ENCODE results near the gene ATP13A2. TPM values are rescaled to one million over a fixed set of nuclear protein-coding genes. Genes with fewer than 3 reads are reported as not detected.

ATP13A2 gene
- total RNA-seq, 1 experiment from 2014 or later = 50.9 TPM

- peaks cover 26% of the 10 kb centered on the region for H3K4me1 ChIP-seq (ENCODE audit: insufficient read depth, low read length, poor library complexity, severe bottlenecking)
- no peak for TF ChIP-seq EZH2 (IDR thresholded peaks at IDR 0.05; ENCODE audit: borderline replicate concordance, low read depth, low read length, poor library complexity, severe bottlenecking)
- TF ChIP-seq CTCF (conservative IDR thresholded peaks at IDR 0.05; ENCODE audit: low read depth, low read length) = no peak
- peak; percentile 50 for DNase-seq (ENCODE audit: low spot score)
- H3K4me3 ChIP-seq (ENCODE audit: low read depth, low read length, poor library complexity, severe bottlenecking) = no peak overlapping the region
- intact Hi-C loops (cut with micrococcal nuclease; ENCODE audit: unreplicated experiment) = no loop called here
- H3K36me3 ChIP-seq (ENCODE audit: insufficient read depth, low read length, poor library complexity, severe bottlenecking) = peaks cover 43% of the 10 kb centered on the region
- no peaks in the 10 kb centered on the region for H3K9me3 ChIP-seq (ENCODE audit: low read depth, low read length, poor library complexity, severe bottlenecking)
- no peaks in the 10 kb centered on the region for H3K27me3 ChIP-seq (replicated peaks; ENCODE audit: insufficient read depth, low read depth, low read length, poor library complexity)
- BruUV-seq (replicated peaks) = no TSS peak
- POLR2A ChIA-PET (ENCODE audit: low non-redundant PET) = no interaction called here
- CTCF ChIA-PET = interaction anchor here (0.6 kb wide), 1 partner anchor 67 kb away, joined by 10 read pairs; no protein-coding TSS in a partner anchor
- H3K27ac ChIP-seq (ENCODE audit: low read depth, low read length, poor library complexity, severe bottlenecking) = no peak overlapping the region
Observed at GRCh38 chr1:17030206-17030605, 18.5 kb upstream of the ATP13A2 start.

GRCh38 chr1:17028662-17029188 lies 17.0 kb upstream of the ATP13A2 start:
- Histone ChIP-seq H3K4me1 (ENCODE audit: insufficient read depth, low read length, poor library complexity, severe bottlenecking) (peaks cover 26% of the 10 kb centered on the region), H3K27me3 (replicated peaks; ENCODE audit: insufficient read depth, low read depth, low read length, poor library complexity) (no peaks in the 10 kb centered on the region), H3K27ac (ENCODE audit: low read depth, low read length, poor library complexity, severe bottlenecking) (no peak overlapping the region), H3K9me3 (ENCODE audit: low read depth, low read length, poor library complexity, severe bottlenecking) (no peaks in the 10 kb centered on the region), H3K4me3 (ENCODE audit: low read depth, low read length, poor library complexity, severe bottlenecking) (no peak overlapping the region), H3K36me3 (ENCODE audit: insufficient read depth, low read length, poor library complexity, severe bottlenecking) (peaks cover 58% of the 10 kb centered on the region)
- intact Hi-C loops (cut with micrococcal nuclease; ENCODE audit: unreplicated experiment) = no loop called here
- no peak for TF ChIP-seq EZH2 (IDR thresholded peaks at IDR 0.05; ENCODE audit: borderline replicate concordance, low read depth, low read length, poor library complexity, severe bottlenecking)
- TF ChIP-seq CTCF (conservative IDR thresholded peaks at IDR 0.05; ENCODE audit: low read depth, low read length) = no peak
- POLR2A ChIA-PET (ENCODE audit: low non-redundant PET) = no interaction called here
- BruUV-seq (replicated peaks) = no TSS peak
- CTCF ChIA-PET = interaction anchor here (0.6 kb wide), 1 partner anchor 343 kb away, joined by 5 read pairs; no protein-coding TSS in a partner anchor
- no peak for DNase-seq (ENCODE audit: low spot score)

GRCh38 chr1:17027900-17028299 lies 16.2 kb upstream of the ATP13A2 start:
- TF ChIP-seq CTCF (conservative IDR thresholded peaks at IDR 0.05; ENCODE audit: low read depth, low read length) (no peak), EZH2 (IDR thresholded peaks at IDR 0.05; ENCODE audit: borderline replicate concordance, low read depth, low read length, poor library complexity, severe bottlenecking) (no peak)
- Histone ChIP-seq H3K36me3 (ENCODE audit: insufficient read depth, low read length, poor library complexity, severe bottlenecking) (peaks cover 63% of the 10 kb centered on the region), H3K4me1 (ENCODE audit: insufficient read depth, low read length, poor library complexity, severe bottlenecking) (peaks cover 26% of the 10 kb centered on the region), H3K9me3 (ENCODE audit: low read depth, low read length, poor library complexity, severe bottlenecking) (no peaks in the 10 kb centered on the region), H3K27ac (ENCODE audit: low read depth, low read length, poor library complexity, severe bottlenecking) (no peak overlapping the region), H3K4me3 (ENCODE audit: low read depth, low read length, poor library complexity, severe bottlenecking) (no peak overlapping the region), H3K27me3 (replicated peaks; ENCODE audit: insufficient read depth, low read depth, low read length, poor library complexity) (no peaks in the 10 kb centered on the region)
- intact Hi-C loops (cut with micrococcal nuclease; ENCODE audit: unreplicated experiment) = no loop called here
- DNase-seq (ENCODE audit: low spot score) = no peak
- ChIA-PET POLR2A (ENCODE audit: low non-redundant PET) (no interaction called here), CTCF (no interaction called here)
- no TSS peak for BruUV-seq (replicated peaks)

Measured in A673 (cell line).